Endothelial cell of umbilical vein (primary cell): ENCODE measurements around the gene PLPP7. TPM values are rescaled to one million over a fixed set of nuclear protein-coding genes. Genes with fewer than 3 reads are reported as not detected.

ENCODE experiments used
- Bru-seq: library from RNA; stranded (reverse); fragments of 400-500 nt; gene quantifications from one replicate; lab custom pipeline; 2021; lab: Mats Ljungman, UMichigan
- BruChase-seq, 2 experiments: library from RNA; stranded (reverse); fragments of 400-500 nt; gene quantifications; one replicate each; lab custom pipeline; 2021; lab: Mats Ljungman, UMichigan
- BruUV-seq: library from RNA; stranded (reverse); fragments of 400-500 nt; replicated peaks from 2 replicates; lab custom pipeline; 2021; lab: Mats Ljungman, UMichigan
- CTCF ChIA-PET: fragments of 300-600, 350-600 bp; sonication (Branson Sonifier 250); formaldehyde crosslinking; loops from one replicate; lab custom pipeline; 2021; ENCODE audit warnings: antibody characterized with exemption, inconsistent platforms; lab: Charles Lee
- POLR2A ChIA-PET: fragments of 300-600, 350-600 bp; sonication (Branson Sonifier 250); formaldehyde crosslinking; loops from one replicate; lab custom pipeline; 2021; ENCODE audit warnings: antibody characterized with exemption, inconsistent platforms; lab: Charles Lee
- DNase-seq: peaks from one replicate; pipeline ENCODE4 v3.0.0-alpha.2; 2011; ENCODE audit warnings: low read depth, low spot score
- FAIRE-seq: peaks from 2 replicates; lab custom pipeline; 2011; peaks lifted over from hg19 to GRCh38; lab: Jason Lieb, UNC
- H2AFZ ChIP-seq: 2 replicates; pipeline ENCODE4 v1.6.0; 2012; ENCODE audit warnings: low read depth, low read length, control low read depth, inconsistent platforms
- H3K27ac ChIP-seq: 2 replicates; pipeline ENCODE4 v1.5.1; 2011; ENCODE audit warnings: low read depth, mild to moderate bottlenecking, control low read depth, low read length, moderate library complexity; ENCODE audit not compliant: insufficient read depth
- H3K27me3 ChIP-seq, 2 experiments: 2 replicates each; pipeline versions ENCODE4 v1.6.0 to v1.6.1; 2011; ENCODE audit warnings: low read length in 2 of 2, mixed read lengths in 1 of 2; ENCODE audit not compliant: control insufficient read depth in 2 of 2, insufficient read depth in 2 of 2
- H3K36me3 ChIP-seq, 2 experiments: 2 replicates in 1 of 2; 3 replicates in 1 of 2; pipeline ENCODE4 v1.5.1; 2011; ENCODE audit warnings: low read length in 2 of 2, mild to moderate bottlenecking in 1 of 2, moderate library complexity in 1 of 2; ENCODE audit not compliant: control insufficient read depth in 2 of 2, insufficient read depth in 2 of 2; ENCODE audit errors: extremely low read depth in 1 of 2
- H3K4me1 ChIP-seq: 3 replicates; pipeline ENCODE4 v1.5.1; 2011; ENCODE audit warnings: mild to moderate bottlenecking, low read length; ENCODE audit not compliant: control insufficient read depth, insufficient read depth; ENCODE audit errors: extremely low read depth
- H3K4me2 ChIP-seq: 2 replicates; pipeline ENCODE4 v1.6.1; 2011; ENCODE audit warnings: low read length, control low read depth, mixed read lengths; ENCODE audit not compliant: insufficient read depth
- H3K4me3 ChIP-seq, 3 experiments: fragments of 200-600 bp in 1 of 3; sonication (generic), shearing (Covaris generic) in 1 of 3; replicated peaks in 1 of 3; 2 replicates each; pipeline ENCODE4 v1.5.1; 2011 to 2016; ENCODE audit warnings: control low read depth in 3 of 3, low read length in 3 of 3, mild to moderate bottlenecking in 2 of 3, inconsistent platforms in 1 of 3, low read depth in 1 of 3, moderate library complexity in 1 of 3; ENCODE audit not compliant: insufficient read depth in 1 of 3
- H3K79me2 ChIP-seq: 2 replicates; pipeline ENCODE4 v1.6.0; 2012; ENCODE audit warnings: low read length, inconsistent platforms; ENCODE audit not compliant: control insufficient read depth, insufficient read depth
- H3K9ac ChIP-seq: replicated peaks from 2 replicates; pipeline ENCODE3; 2011; ENCODE audit warnings: low read length, control low read depth; ENCODE audit not compliant: insufficient read depth; ENCODE audit errors: extremely low read depth
- H3K9me1 ChIP-seq: replicated peaks from 3 replicates; pipeline ENCODE4 v1.6.0; 2011; ENCODE audit warnings: mild to moderate bottlenecking, low read length; ENCODE audit not compliant: control insufficient read depth, insufficient read depth; ENCODE audit errors: extremely low read depth
- H3K9me3 ChIP-seq: replicated peaks from 2 replicates; pipeline ENCODE4 v1.5.1; 2012; ENCODE audit warnings: low read length, inconsistent platforms; ENCODE audit not compliant: control insufficient read depth, insufficient read depth
- H4K20me1 ChIP-seq: replicated peaks from 2 replicates; pipeline ENCODE3; 2011; ENCODE audit warnings: mild to moderate bottlenecking, low read length; ENCODE audit not compliant: control insufficient read depth, insufficient read depth; ENCODE audit errors: extremely low read depth
- CTCF ChIP-seq, 2 donors: IDR thresholded peaks; 1 replicate in 1 of 2; 2 replicates in 1 of 2; pipeline ENCODE4 v1.5.1; 2011; ENCODE audit warnings: low read length in 2 of 2, mild to moderate bottlenecking in 2 of 2, moderate library complexity in 2 of 2, control low read depth in 1 of 2, inconsistent platforms in 1 of 2, low read depth in 1 of 2; ENCODE audit not compliant: insufficient read depth in 1 of 2; ENCODE audit errors: extremely low read depth in 1 of 2
- EZH2 ChIP-seq: IDR thresholded peaks from 2 replicates; pipeline ENCODE4 v1.6.1; 2012; ENCODE audit warnings: borderline replicate concordance, low read depth, mild to moderate bottlenecking, moderate library complexity, low read length, inconsistent platforms; ENCODE audit not compliant: severe bottlenecking
- FOS ChIP-seq: IDR thresholded peaks from 2 replicates; pipeline ENCODE4 v1.6.1; 2011; ENCODE audit warnings: mild to moderate bottlenecking, low read length, moderate library complexity, borderline replicate concordance; ENCODE audit not compliant: insufficient read depth
- GATA2 ChIP-seq: IDR thresholded peaks from 2 replicates; pipeline ENCODE4 v1.7.0; 2011; ENCODE audit warnings: low read depth, mild to moderate bottlenecking, moderate library complexity, mixed read lengths, low read length; ENCODE audit not compliant: insufficient read length, insufficient read depth
- JUN ChIP-seq: IDR thresholded peaks from 2 replicates; pipeline ENCODE4 v1.6.1; 2011; ENCODE audit warnings: borderline replicate concordance, low read depth; ENCODE audit not compliant: insufficient read length, insufficient read depth
- MYC ChIP-seq: IDR thresholded peaks from one replicate; pipeline ENCODE4 v1.6.1; 2011; ENCODE audit warnings: mild to moderate bottlenecking, low read depth, low read length
- POLR2A ChIP-seq: IDR thresholded peaks from 2 replicates; pipeline ENCODE4 v1.6.1; 2012; ENCODE audit warnings: low read depth, mild to moderate bottlenecking, control low read depth, low read length
- POLR2AphosphoS5 ChIP-seq: IDR thresholded peaks from 2 replicates; pipeline ENCODE4 v1.6.1; 2012; ENCODE audit warnings: low read depth, mild to moderate bottlenecking, control low read depth, low read length, moderate library complexity; ENCODE audit not compliant: insufficient read depth
- dilution Hi-C: fragments of 300-500 bp; cut with MboI; formaldehyde crosslinking; loops from one replicate; pipeline ENCODE4 v1.15.0; 2019; ENCODE audit warnings: low sequenced_read_pairs; ENCODE audit not compliant: extremely low pct_ligation_motif_present
- intact Hi-C: fragments of 100-400 bp; cut with micrococcal nuclease; formaldehyde crosslinking; loops from one replicate; pipeline ENCODE4 v1.10.0; 2022
- long read RNA-seq: library from polyadenylated mRNA; stranded (forward); transcript quantifications from one replicate; pipeline ENCODE4 v2.0.0, GENCODE V29; 2021
- polyA minus RNA-seq, 3 experiments: library from RNA; depleted of rRNA, polyadenylated mRNA; stranded (reverse); fragments of >200 nt; gene quantifications; 1 replicate in 1 of 3; 2 replicates in 2 of 3; pipeline ENCODE4 v1.2.3, GENCODE V29; 2011
- polyA plus RNA-seq, 4 experiments: library from polyadenylated mRNA; depleted of rRNA in 3 of 4; stranded (reverse) in 3 of 4; unstranded in 1 of 4; fragments of >200 nt; gene quantifications; 2 replicates each; pipeline versions ENCODE4 v1.2.1 to v1.2.3, GENCODE V29; 2011 to 2012; ENCODE audit warnings: missing spikeins in 1 of 4
- total RNA-seq: library from RNA; stranded (reverse); gene quantifications from 2 replicates; pipeline ENCODE4 v1.2.3, GENCODE V29; 2021
- TF ChIP-seq, protein P1 (sequence below): IDR thresholded peaks from 2 replicates; pipeline ENCODE4 v1.6.1; 2011; ENCODE audit not compliant: insufficient read depth, insufficient read length

PLPP7 gene
- 0.83 and 2.1 TPM in 2 replicates for total RNA-seq
- polyA plus RNA-seq = 2.7 and 3.8 TPM in 2 replicates
- polyA plus RNA-seq (2011; cell fraction: cytosol; rRNA removed) = 1.8 and 2.7 TPM in 2 replicates
- 1.7 and 2.0 TPM in 2 replicates for polyA plus RNA-seq (2011; cell fraction: nucleus; rRNA removed)
- polyA plus RNA-seq (2012) = 1.6 and 5.0 TPM in 2 replicates
- polyA minus RNA-seq = 1.2 and 2.0 TPM in 2 replicates
- 0.61 TPM for polyA minus RNA-seq (2011; cell fraction: cytosol; rRNA and poly(A)+ RNA removed)
- polyA minus RNA-seq (2011; cell fraction: nucleus; rRNA and poly(A)+ RNA removed) = 0.82 and 1.6 TPM in 2 replicates
- Bru-seq, nascent RNA = percentile 27 among the genes with signal in this experiment
- percentile 25 among the genes with signal in this experiment for BruChase-seq, experiment 1, labeled RNA remaining after a 6-hour chase
- BruChase-seq, experiment 2, labeled RNA remaining after a 2-hour chase = percentile 23 among the genes with signal in this experiment
- long read RNA-seq, partial matches to known transcripts = 0 of 4 reads
- long read RNA-seq, other reads (novel, unspliced or antisense) = 1 of 4 reads

- dilution Hi-C loops (no loop called here), intact Hi-C loops (no loop called here)
- H4K20me1 ChIP-seq = no peaks in the 10 kb centered on the region
- H3K4me2 ChIP-seq = no peak within 1 kb of the TSS
- ChIA-PET POLR2A (no interaction called here), CTCF (interaction anchor here (0.7 to 1.7 kb wide), 4 partner anchors 10 to 47 kb away, joined by 3 to 7 read pairs (median 4); no protein-coding TSS in a partner anchor)
- no TSS peak for BruUV-seq
- H3K27ac ChIP-seq = no peak within 1 kb of the TSS
- peak; percentile 55 for FAIRE-seq
- no peaks in the 10 kb centered on the region for H3K36me3 ChIP-seq
- H2AFZ ChIP-seq = peak within 1 kb of the TSS; percentile 8
- H3K9ac ChIP-seq = no peak within 1 kb of the TSS
- no peaks in the 10 kb centered on the region for H3K9me1 ChIP-seq
- peak; percentile 15 for DNase-seq
- H3K27me3 ChIP-seq = no peaks in the 10 kb centered on the region
- H3K4me1 ChIP-seq = no peaks in the 10 kb centered on the region
- H3K79me2 ChIP-seq = no peaks in the 10 kb centered on the region
- peak within 1 kb of the TSS in 1 of 3 experiments; percentile 22 for H3K4me3 ChIP-seq
- no peak for TF ChIP-seq MYC
- no peak for TF ChIP-seq POLR2A
- TF ChIP-seq EZH2 = no peak
- TF ChIP-seq FOS = no peak
- TF ChIP-seq CTCF (IDR thresholded peaks at IDR 0.05; ENCODE audit: extremely low read depth in 1 of 2, insufficient read depth in 1 of 2, low read depth in 1 of 2, low read length in 2 of 2) = no peak
- TF ChIP-seq GATA2 = no peak
- TF ChIP-seq, protein P1, sequence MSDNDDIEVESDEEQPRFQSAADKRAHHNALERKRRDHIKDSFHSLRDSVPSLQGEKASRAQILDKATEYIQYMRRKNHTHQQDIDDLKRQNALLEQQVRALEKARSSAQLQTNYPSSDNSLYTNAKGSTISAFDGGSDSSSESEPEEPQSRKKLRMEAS = no peak
- no peak for TF ChIP-seq JUN
- no peak for TF ChIP-seq POLR2AphosphoS5
- no peaks in the 10 kb centered on the region for H3K9me3 ChIP-seq
Measured at GRCh38 chr9:131289301-131290035, at the start of gene PLPP7. Gene PLPP7, plus strand, starts transcription at chr9:131289723. Its CDS starts 275 bp downstream, at chr9:131289998.
